ENCODE data around the gene MYOF.

The MYOF gene

DNA sequence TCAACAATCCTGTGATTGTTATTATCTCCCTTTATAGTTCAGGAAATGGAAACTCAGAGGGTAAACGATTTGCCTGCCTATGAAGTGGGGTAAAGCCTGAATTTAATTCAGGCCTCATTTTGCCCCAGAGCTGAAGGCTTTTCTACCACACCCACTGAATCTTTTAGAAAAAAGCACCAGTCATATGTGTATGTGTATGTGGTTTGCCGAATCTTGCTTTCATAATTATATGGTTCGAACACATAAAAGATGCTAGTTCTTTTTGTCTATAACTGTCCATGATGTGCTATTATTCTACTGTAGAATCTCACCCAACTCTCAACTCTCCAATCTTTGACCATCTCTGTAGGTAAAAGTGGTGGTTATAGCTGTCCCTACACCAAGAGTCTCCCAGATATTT lies 83.6 kb downstream of the MYOF start:
- no peak overlapping the region for H2BK5ac ChIP-seq (ENCODE audit: low read depth, low read length, poor library complexity)
- H3K79me2 ChIP-seq (ENCODE audit: control insufficient read depth, insufficient read depth, low read length, poor library complexity), result no peaks in the 10 kb centered on the region
- H3K27me3 ChIP-seq (ENCODE audit: insufficient read depth, low read length), result no peaks in the 10 kb centered on the region
- H2BK120ac ChIP-seq (ENCODE audit: insufficient read depth, low read length, poor library complexity), result no peak overlapping the region
- no peak overlapping the region for H4K91ac ChIP-seq (ENCODE audit: low read depth, low read length)
- no peak overlapping the region for H2AK5ac ChIP-seq (ENCODE audit: low read length)
- H3K9me3 ChIP-seq (ENCODE audit: insufficient read depth, low read depth, low read length), result no peaks in the 10 kb centered on the region
- H2BK12ac ChIP-seq (ENCODE audit: low read length), result no peak overlapping the region
- H3K14ac ChIP-seq (ENCODE audit: low read length), result no peak overlapping the region
- peaks cover 0 to 3% of the 10 kb centered on the region in 2 experiments for H3K4me1 ChIP-seq (ENCODE audit: control insufficient read depth in 1 of 2, insufficient read depth in 2 of 2, low read length in 2 of 2)
- no peak overlapping the region for H3K4me2 ChIP-seq (ENCODE audit: low read length)
- no CpG with 5 or more reads among the region's 3 CpGs for WGBS (ENCODE audit: extremely low coverage, insufficient coverage, insufficient read length)
- H3K36me3 ChIP-seq (ENCODE audit: control insufficient read depth in 1 of 2, insufficient read depth in 2 of 2, low read length in 2 of 2), result peaks cover 18 to 26% of the 10 kb centered on the region in 2 experiments
- no peak overlapping the region for H4K12ac ChIP-seq (ENCODE audit: low read depth, low read length)
- no peak overlapping the region for H4K8ac ChIP-seq (ENCODE audit: low read depth, low read length)
- H3K9ac ChIP-seq (ENCODE audit: low read length), result no peak overlapping the region
- H3K23ac ChIP-seq (ENCODE audit: low read length), result no peak overlapping the region
- no peak for DNase-seq
- H3K4ac ChIP-seq (ENCODE audit: low read depth, low read length), result no peak overlapping the region
- no peak overlapping the region for H2AFZ ChIP-seq (ENCODE audit: insufficient read depth, low read length, poor library complexity)
- H3K4me3 ChIP-seq (ENCODE audit: low read depth, low read length), result no peak overlapping the region
- no peak overlapping the region for H3K27ac ChIP-seq (ENCODE audit: low read depth, low read length)
- H3K18ac ChIP-seq (ENCODE audit: low read length), result no peak overlapping the region
- H3K79me1 ChIP-seq (ENCODE audit: low read length), result no peaks in the 10 kb centered on the region

DNA sequence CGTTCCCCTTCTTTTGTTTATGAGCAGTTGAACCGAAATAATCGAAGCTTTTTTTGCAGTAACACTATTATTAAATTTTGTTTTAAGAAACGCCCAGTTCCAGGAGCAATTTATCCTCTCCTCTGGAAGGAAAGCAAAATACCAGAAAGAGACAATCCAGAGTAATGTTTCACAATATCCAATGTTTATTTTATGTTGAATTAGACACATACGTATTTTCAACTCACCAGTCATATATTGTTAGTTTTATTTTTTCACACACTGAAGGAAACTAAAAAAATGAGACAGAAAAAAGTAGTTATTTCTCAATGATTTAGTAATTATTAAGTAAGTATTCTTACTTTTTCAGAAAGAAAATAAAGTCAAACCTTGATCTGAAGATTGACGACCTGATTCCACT lies 85.1 kb downstream of the MYOF start:
- Histone ChIP-seq H3K4ac (ENCODE audit: low read depth, low read length) (no peak overlapping the region), H3K9ac (ENCODE audit: low read length) (no peak overlapping the region), H2AFZ (ENCODE audit: insufficient read depth, low read length, poor library complexity) (no peak overlapping the region), H2BK5ac (ENCODE audit: low read depth, low read length, poor library complexity) (no peak overlapping the region), H3K27ac (ENCODE audit: low read depth, low read length) (no peak overlapping the region), H3K4me2 (ENCODE audit: low read length) (no peak overlapping the region), H3K9me3 (ENCODE audit: insufficient read depth, low read depth, low read length) (no peaks in the 10 kb centered on the region), H2BK120ac (ENCODE audit: insufficient read depth, low read length, poor library complexity) (no peak overlapping the region), H3K4me1 (ENCODE audit: control insufficient read depth in 1 of 2, insufficient read depth in 2 of 2, low read length in 2 of 2) (no peaks in the 10 kb centered on the region), H3K36me3 (ENCODE audit: control insufficient read depth in 1 of 2, insufficient read depth in 2 of 2, low read length in 2 of 2) (peaks cover 17% of the 10 kb centered on the region in 2 experiments), H4K8ac (ENCODE audit: low read depth, low read length) (no peak overlapping the region), H3K4me3 (ENCODE audit: low read depth, low read length) (no peak overlapping the region), H3K14ac (ENCODE audit: low read length) (no peak overlapping the region), H3K18ac (ENCODE audit: low read length) (no peak overlapping the region), H3K79me1 (ENCODE audit: low read length) (no peaks in the 10 kb centered on the region), H3K79me2 (ENCODE audit: control insufficient read depth, insufficient read depth, low read length, poor library complexity) (no peaks in the 10 kb centered on the region), H2BK12ac (ENCODE audit: low read length) (no peak overlapping the region), H3K27me3 (ENCODE audit: insufficient read depth, low read length) (no peaks in the 10 kb centered on the region), H3K23ac (ENCODE audit: low read length) (no peak overlapping the region), H2AK5ac (ENCODE audit: low read length) (no peak overlapping the region), H4K12ac (ENCODE audit: low read depth, low read length) (no peak overlapping the region), H4K91ac (ENCODE audit: low read depth, low read length) (no peak overlapping the region)
- no peak for DNase-seq
- no CpG with 5 or more reads among the region's 6 CpGs for WGBS (ENCODE audit: extremely low coverage, insufficient coverage, insufficient read length)

DNA sequence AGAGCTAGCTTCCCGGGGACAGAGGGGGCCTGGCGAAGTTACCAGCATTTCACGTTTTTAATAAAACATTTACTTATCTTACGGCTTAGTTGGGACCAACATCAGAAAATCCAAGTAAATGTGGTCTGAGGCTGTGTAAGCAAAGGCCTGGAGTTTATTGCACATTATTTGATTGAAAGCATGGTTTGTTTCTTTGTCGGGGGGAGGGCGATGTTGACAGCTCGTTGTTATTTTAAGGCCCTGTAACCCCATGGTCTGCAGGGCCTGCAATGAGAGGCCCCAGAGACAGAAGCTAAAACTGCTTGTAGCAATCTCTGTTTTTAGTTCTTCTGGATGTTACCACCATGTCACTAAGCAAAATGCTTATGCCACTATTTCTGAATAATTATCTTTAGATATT lies 88.9 kb downstream of the MYOF start:
- no peak overlapping the region for H3K27ac ChIP-seq (ENCODE audit: low read depth, low read length)
- no peak overlapping the region for H3K4me3 ChIP-seq (ENCODE audit: low read depth, low read length)
- H3K79me2 ChIP-seq (ENCODE audit: control insufficient read depth, insufficient read depth, low read length, poor library complexity), result no peaks in the 10 kb centered on the region
- no CpG with 5 or more reads among the region's 7 CpGs for WGBS (ENCODE audit: extremely low coverage, insufficient coverage, insufficient read length)
- no peak overlapping the region for H3K23ac ChIP-seq (ENCODE audit: low read length)
- no peak overlapping the region for H2BK5ac ChIP-seq (ENCODE audit: low read depth, low read length, poor library complexity)
- H4K8ac ChIP-seq (ENCODE audit: low read depth, low read length), result no peak overlapping the region
- H3K14ac ChIP-seq (ENCODE audit: low read length), result no peak overlapping the region
- H3K9me3 ChIP-seq (ENCODE audit: insufficient read depth, low read depth, low read length), result no peaks in the 10 kb centered on the region
- H3K4ac ChIP-seq (ENCODE audit: low read depth, low read length), result no peak overlapping the region
- H2AK5ac ChIP-seq (ENCODE audit: low read length), result no peak overlapping the region
- no peak overlapping the region for H2AFZ ChIP-seq (ENCODE audit: insufficient read depth, low read length, poor library complexity)
- H2BK120ac ChIP-seq (ENCODE audit: insufficient read depth, low read length, poor library complexity), result no peak overlapping the region
- DNase-seq, result no peak
- H3K4me2 ChIP-seq (ENCODE audit: low read length), result no peak overlapping the region
- H3K9ac ChIP-seq (ENCODE audit: low read length), result no peak overlapping the region
- H4K12ac ChIP-seq (ENCODE audit: low read depth, low read length), result no peak overlapping the region
- H2BK12ac ChIP-seq (ENCODE audit: low read length), result no peak overlapping the region
- H3K27me3 ChIP-seq (ENCODE audit: insufficient read depth, low read length), result no peaks in the 10 kb centered on the region
- no peak overlapping the region for H3K18ac ChIP-seq (ENCODE audit: low read length)
- peaks cover 10 to 13% of the 10 kb centered on the region in 2 experiments for H3K36me3 ChIP-seq (ENCODE audit: control insufficient read depth in 1 of 2, insufficient read depth in 2 of 2, low read length in 2 of 2)
- H4K91ac ChIP-seq (ENCODE audit: low read depth, low read length), result no peak overlapping the region
- no peaks in the 10 kb centered on the region for H3K4me1 ChIP-seq (ENCODE audit: control insufficient read depth in 1 of 2, insufficient read depth in 2 of 2, low read length in 2 of 2)
- H3K79me1 ChIP-seq (ENCODE audit: low read length), result no peaks in the 10 kb centered on the region

DNA sequence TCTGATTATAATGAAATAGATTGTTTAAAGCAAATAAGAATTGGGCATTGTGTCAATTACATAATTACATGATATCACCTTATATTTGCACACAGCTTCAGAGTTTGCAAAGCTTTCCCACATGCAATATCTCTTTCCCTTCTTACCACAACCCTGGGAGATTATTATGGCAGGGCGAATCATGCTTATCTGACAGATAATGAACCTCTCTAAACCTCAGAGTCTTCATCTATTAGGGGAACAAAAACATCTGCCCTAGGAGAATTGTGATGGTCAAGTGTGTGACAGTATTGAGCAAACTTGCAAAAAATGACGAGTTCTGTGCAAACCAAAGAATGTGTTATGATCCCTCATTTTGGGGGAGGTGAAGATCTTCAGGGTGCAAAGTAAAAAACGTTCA lies 90.0 kb downstream of the MYOF start:
- H3K4me1 ChIP-seq (ENCODE audit: control insufficient read depth in 1 of 2, insufficient read depth in 2 of 2, low read length in 2 of 2), result no peaks in the 10 kb centered on the region
- no peak overlapping the region for H3K4me2 ChIP-seq (ENCODE audit: low read length)
- no peaks in the 10 kb centered on the region for H3K79me1 ChIP-seq (ENCODE audit: low read length)
- no peaks in the 10 kb centered on the region for H3K27me3 ChIP-seq (ENCODE audit: insufficient read depth, low read length)
- H3K36me3 ChIP-seq (ENCODE audit: control insufficient read depth in 1 of 2, insufficient read depth in 2 of 2, low read length in 2 of 2), result peaks cover 11 to 18% of the 10 kb centered on the region in 2 experiments
- no peaks in the 10 kb centered on the region for H3K9me3 ChIP-seq (ENCODE audit: insufficient read depth, low read depth, low read length)
- H3K79me2 ChIP-seq (ENCODE audit: control insufficient read depth, insufficient read depth, low read length, poor library complexity), result no peaks in the 10 kb centered on the region
- no peak overlapping the region for H3K14ac ChIP-seq (ENCODE audit: low read length)
- no peak overlapping the region for H3K4me3 ChIP-seq (ENCODE audit: low read depth, low read length)
- no peak overlapping the region for H2AFZ ChIP-seq (ENCODE audit: insufficient read depth, low read length, poor library complexity)
- H3K18ac ChIP-seq (ENCODE audit: low read length), result no peak overlapping the region
- no peak overlapping the region for H4K91ac ChIP-seq (ENCODE audit: low read depth, low read length)
- no CpG with 5 or more reads among the region's 3 CpGs for WGBS (ENCODE audit: extremely low coverage, insufficient coverage, insufficient read length)
- H4K12ac ChIP-seq (ENCODE audit: low read depth, low read length), result no peak overlapping the region
- no peak overlapping the region for H2AK5ac ChIP-seq (ENCODE audit: low read length)
- no peak overlapping the region for H3K9ac ChIP-seq (ENCODE audit: low read length)
- no peak overlapping the region for H4K8ac ChIP-seq (ENCODE audit: low read depth, low read length)
- no peak overlapping the region for H2BK120ac ChIP-seq (ENCODE audit: insufficient read depth, low read length, poor library complexity)
- no peak overlapping the region for H3K4ac ChIP-seq (ENCODE audit: low read depth, low read length)
- no peak overlapping the region for H3K23ac ChIP-seq (ENCODE audit: low read length)
- H3K27ac ChIP-seq (ENCODE audit: low read depth, low read length), result no peak overlapping the region
- no peak overlapping the region for H2BK12ac ChIP-seq (ENCODE audit: low read length)
- H2BK5ac ChIP-seq (ENCODE audit: low read depth, low read length, poor library complexity), result no peak overlapping the region
- no peak for DNase-seq

All from trophoblast cell (in vitro differentiated cells and primary cell).